ENCODE measurements around the gene RPS25.

DNA sequence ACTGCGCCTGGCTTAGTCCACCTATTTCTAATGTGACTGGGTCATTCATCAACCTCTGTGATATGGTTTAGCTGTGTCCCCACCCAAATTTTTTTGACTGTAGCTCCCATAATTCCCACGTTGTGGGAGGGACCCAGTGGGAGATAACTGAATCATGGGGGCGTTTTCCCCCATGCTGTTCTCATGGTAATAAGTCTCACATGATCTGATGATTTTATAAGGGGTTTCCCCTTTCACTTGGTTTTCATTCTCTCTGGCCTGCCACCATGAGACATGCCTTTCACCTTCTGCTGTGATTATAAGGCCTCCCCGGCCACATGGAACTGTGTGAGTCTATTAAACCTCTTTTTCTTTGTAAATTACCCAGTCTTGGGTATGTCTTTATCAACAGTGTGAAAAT, 11.5 kb downstream of the RPS25 start:
- no peak for TF ChIP-seq POLR2A (IDR thresholded peaks at IDR 0.05; ENCODE audit: low read length)
- no peak for TF ChIP-seq GATA1 (IDR thresholded peaks at IDR 0.05; ENCODE audit: low read depth, low read length)

Measured in erythroblast (primary cell).